ENCODE measurements around the gene PILRA.
A peak's percentile ranks its signal among the peaks of the same experiment; 100 is the strongest.
"Not testable (repeated sequence)": the region's sequence is repeated elsewhere in the genome, so short reads cannot be mapped to it uniquely, and the experiment has no call there.

The PILRA gene

DNA sequence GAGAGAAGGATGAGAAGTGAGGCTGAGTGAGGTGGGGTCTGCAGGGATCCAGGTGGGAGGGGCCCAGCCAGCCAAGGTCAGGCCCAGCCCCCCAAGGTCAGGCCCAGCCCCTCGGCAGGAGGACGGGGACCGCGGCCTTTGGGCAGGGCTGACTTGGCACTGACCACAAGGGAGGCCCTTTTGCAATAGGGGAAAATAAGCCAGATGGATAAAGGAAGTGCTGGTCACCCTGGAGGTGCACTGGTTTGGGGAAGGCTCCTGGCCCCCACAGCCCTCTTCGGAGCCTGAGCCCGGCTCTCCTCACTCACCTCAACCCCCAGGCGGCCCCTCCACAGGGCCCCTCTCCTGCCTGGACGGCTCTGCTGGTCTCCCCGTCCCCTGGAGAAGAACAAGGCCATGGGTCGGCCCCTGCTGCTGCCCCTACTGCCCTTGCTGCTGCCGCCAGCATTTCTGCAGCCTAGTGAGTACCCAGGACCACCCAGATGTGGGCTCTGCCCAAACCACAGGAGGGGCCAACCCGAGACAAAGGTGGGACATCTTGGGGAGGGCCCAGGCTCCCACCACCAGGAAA, at the start of gene PILRA:
TSS of gene PILRA (plus strand) at position 227 of the 571 bp plus-strand sequence. CDS start at position 397, 170 bp downstream.
- DNase-seq = no peak

DNA sequence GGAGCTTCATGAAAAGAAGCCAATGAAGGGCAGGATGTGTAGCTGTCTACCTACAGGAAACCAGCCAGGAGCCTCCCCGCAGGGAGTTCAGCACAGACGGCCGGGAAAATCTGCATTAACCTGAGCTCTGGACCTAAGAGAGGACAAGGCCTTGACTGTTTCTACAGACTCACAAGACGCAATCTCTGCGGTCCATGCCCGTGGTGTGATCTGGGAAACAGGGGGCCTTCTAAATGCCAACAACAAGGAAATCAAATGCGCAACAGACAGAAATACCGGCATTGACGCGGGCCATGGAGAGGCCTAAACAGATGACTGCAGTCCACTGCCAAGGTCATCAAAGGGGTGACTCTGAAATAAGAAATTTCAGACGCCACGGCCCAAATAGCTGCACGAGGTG, 49.1 kb upstream of the PILRA start:
- DNase-seq = not testable (repeated sequence)

DNA sequence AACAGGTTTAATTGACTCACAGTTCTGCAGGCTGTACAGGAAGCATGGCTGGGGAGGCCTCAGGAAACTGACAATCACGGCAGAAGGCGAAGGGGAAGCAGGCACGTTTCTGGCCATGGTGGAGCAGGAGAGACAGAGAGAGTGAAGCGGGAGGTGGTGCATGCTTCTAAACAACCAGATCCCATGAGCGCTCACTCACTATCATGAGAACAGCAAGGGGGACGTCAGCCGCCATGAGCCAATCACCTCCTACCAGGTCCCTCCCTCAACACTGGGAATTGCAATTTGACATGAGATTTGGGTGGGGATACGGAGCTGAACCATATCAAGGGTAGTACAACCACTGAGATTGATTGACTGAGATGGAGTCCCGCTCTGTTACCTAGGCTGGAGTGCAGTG, 47.6 kb upstream of the PILRA start:
- not testable (repeated sequence) for DNase-seq

DNA sequence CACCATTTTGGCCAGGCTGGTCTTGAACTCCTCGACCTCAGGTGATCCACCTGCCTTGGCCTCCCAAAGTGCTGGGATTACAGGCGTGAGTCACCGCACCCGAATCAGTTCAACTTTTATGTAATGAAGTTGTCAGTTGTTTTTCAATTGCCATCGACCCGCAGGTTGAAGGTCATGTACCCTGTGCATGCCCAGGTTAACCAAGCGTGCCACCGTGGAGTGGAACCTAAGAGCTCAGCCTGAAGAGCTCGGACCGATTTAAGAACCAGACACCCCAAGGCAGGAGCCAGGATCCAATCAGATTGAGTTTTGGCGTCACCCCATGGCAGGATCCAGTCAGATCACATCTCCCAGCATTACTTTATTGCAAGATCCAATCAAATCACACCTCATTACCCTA, 46.4 kb upstream of the PILRA start:
- DNase-seq = not testable (repeated sequence)

DNA sequence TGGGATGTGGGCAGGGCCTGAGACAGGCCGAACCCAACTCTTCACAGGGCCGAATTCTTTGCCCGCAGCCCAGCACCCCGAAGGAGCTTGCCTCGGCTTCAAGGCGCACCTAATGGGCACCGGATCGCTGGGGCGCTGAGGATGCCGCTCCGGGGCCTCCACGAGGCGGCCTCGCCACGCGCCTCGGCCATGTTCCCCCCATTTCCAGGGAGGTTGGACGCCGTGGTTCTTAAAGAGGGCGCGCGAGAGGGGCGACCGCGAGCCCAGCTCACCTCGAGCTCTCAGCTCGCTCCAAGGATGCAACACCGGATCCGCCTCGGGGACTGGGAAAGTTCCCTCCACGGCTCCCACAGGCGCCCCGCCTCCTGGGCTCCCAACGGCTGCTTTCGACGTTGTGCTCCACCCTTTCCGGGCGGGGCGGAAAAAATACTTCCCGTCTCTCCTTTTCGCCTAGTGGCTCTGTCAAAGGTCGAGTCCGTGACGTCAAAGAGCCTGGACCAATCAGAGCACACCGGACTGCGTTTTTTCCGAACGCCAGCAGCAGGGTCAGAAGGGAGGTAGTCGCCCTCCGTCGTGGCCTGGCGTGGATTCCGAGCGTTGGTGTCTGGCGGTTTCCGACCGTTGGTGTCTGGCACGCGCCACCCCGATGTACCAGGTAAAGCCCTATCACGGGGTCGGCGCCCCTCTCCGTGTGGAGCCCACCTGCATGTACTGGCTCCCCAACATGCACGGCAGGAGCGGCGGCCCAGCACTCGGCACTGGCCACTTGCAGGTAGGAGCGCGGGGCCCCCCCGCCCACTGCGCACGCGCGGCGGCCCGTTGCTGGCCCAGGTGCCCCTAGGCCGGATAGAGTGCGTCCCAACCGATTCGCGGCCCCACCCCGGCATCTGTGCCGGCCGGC, 37.5 kb upstream of the PILRA start:
- DNase-seq = peak; percentile 91

DNA sequence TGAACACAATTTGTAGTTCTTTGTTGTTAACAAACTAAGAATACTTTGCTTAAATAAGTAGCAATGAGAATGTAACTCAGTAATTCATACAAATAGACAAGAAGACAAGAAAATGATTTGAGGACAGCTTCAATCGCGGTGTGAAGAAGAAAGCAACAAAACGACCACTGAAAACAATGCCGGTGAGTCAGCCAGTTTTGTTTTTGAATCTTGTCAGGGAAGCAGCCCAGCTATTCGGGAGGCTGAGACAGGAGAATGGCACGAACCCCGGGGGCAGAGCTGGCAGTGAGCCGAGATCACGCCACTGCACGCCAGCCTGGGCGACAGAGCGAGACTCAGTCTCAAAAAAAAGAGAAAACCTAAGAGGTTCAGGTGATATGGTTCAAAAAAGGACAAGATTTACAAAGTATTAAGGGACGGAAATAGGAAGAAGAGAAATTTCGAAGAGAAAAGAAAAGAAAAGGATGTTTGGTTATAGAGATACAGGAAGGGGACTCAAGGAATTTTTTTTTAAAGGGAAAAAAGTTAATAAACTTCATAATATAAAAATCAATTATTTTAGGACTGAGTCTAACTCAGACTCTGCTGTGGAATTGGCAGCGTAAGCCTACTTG, 35.1 kb upstream of the PILRA start:
- DNase-seq = not testable (repeated sequence)

DNA sequence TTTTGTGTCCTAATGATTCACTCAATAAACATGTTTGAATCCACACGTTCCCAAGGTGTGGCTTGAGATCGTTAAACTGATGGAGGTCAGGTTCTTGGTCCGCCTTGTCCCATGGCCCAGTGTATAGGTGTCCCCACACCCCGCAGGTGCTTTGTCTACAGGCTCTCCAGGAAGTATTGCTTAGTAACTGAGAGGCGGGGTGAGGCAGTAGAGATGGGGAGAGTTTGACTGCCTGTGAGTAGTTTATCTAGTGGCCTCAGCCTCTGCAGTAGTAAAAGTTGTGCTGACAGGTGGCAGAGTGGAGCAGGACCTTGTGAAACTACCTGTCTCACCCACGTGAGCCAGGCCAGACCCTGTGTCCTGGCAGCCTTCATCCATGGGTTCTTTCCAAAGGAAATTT, 32.0 kb upstream of the PILRA start:
- not testable (repeated sequence) for DNase-seq

DNA sequence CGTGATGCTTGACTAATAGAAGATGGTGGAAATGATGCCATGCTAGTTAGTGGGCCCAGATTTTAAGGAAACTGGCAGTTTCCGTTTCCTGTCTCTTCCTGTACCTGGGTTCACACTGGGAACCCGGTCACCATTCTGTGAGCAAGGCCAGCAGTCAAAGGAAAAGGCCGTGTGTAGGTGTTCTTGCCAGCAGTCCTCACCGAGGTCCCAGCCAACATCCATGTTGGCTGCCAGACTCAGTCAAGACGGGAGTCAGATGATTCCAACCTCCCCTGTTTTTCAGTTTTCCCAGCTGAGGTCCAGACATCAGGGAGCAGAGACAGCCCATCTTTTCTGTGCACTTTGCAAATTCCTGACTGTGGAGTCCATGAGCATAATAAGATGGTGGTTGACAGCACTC, 30.5 kb upstream of the PILRA start:
- no peak for DNase-seq

DNA sequence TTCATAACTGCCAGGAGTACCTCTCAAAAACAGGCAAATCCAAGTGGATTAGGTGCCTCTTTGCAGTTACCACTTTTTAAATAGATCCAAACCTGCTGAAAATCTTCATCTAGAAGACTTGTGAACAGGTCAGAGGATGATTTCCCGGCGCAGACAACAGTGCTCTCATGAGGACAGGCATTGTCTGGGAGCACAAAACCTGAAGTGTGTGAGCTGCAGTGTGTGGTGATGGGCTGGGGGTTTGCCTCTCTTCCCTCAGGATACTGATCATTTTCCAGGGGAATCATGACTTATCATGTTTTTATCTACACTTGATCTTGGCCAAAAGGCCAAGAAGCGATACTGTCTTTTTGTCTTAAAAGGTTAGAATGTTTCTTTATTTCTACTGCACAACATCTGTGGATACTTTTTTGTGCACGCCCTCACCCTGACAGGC, 29.1 kb upstream of the PILRA start:
- DNase-seq = not testable (repeated sequence)

DNA sequence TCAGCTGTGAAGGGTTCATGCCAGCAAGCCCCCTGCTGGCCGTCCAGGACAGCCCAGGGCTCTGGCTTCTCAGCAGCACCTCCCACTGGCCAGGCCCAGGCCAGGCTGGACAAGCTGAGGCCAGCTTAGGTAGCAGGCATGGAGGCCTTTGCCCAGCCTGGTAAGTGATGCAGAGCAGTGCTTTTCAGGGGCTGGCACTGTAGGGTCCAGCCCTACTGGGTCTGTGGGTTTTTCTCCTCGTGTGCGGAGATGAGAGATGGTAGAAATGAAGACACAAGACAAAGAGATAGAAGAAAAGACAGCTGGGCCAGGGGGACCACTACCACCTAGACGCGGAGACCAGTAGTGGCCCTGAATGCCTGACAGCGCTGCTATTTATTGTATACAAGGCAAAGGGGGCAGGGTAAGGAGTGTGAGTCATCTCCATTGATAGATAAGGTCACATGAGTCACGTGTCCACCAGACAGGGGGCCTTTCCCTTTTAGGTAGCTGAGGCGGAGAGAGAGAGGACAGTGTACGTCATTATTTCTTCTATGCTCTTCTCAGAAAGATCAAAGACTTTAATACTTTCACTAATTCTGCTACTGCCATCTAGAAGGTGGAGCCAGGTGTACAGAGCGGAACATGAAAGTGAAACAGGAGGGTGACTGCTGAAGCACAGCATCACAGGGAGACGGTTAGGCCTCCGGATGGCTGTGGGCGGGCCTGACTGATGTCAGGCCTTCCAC, 28.6 kb upstream of the PILRA start:
- DNase-seq = not testable (repeated sequence)

DNA sequence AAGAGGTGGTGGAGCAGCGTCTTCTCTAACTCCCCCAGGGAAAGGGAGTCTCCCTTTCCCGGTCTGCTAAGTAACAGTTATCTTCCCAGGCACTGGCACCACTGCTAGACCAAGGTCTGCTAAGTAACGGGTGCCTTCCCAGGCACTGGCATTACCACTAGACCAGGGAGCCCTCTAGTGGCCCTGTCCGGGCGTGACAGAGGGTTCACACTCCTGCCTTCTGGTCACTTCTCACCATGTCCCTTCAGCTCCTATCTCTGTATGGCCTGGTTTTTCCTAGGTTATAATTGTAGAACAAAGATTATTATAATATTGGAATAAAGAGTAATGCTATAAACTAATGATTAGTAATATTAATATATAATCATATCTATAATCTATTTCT, 28.0 kb upstream of the PILRA start:
- not testable (repeated sequence) for DNase-seq

DNA sequence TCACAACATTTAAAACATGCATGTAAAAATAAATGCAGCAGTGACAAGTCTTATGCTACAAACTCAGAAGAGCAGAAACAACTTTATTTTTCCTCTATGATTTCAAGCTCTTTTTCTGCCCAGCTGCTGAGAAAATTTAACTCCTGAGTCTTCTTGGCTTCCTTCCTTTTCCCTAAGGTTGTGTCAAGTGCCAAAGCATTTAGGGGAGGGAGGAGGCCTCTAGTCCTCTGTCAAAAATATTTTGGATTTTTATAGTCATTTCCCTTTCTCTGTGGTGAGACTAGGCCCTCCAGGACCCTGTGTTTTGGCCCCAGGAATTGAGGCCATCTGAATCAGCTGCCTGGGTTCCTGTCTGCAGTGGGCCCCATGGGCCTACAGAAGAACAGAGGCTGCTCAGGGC, 26.4 kb upstream of the PILRA start:
- DNase-seq = no peak

DNA sequence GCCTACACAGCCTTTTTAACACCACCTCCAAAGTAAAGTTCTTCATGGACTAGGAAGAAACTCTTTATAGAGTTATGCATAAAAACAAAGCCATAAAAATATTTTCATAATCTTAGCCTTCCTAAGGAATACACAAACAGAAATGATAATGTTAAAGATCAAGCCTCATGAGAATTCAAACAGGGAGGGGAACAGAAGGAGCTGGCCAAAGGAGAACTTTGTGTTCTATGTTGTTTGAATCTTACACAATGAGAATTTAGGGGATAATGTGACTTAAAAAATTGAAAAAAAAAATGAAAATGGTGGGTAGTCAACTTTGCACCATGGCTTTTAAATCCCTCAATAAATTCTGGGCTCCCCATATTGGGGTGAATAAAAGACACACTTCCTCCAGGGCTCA, 24.5 kb upstream of the PILRA start:
- no peak for DNase-seq

DNA sequence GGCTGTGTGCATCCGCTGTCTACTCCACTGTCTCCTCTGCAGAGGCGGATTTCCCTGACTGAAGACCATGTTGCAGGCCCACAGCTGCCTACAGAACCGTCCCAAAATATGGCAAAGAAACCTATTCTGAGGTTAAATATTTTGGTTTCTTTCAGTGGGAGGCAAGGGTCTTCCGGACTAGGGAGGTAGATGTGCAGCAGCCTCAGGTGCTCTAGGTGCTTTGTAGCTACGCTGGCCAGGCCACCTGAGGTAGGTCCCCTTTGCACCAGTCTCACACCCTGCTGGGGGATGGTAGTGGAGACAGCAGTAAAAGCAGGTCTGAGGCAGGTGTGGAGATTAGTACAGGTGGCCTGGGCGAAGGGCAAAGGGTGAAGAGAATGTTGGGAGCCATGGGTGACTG, 23.5 kb upstream of the PILRA start:
- no peak for DNase-seq

DNA sequence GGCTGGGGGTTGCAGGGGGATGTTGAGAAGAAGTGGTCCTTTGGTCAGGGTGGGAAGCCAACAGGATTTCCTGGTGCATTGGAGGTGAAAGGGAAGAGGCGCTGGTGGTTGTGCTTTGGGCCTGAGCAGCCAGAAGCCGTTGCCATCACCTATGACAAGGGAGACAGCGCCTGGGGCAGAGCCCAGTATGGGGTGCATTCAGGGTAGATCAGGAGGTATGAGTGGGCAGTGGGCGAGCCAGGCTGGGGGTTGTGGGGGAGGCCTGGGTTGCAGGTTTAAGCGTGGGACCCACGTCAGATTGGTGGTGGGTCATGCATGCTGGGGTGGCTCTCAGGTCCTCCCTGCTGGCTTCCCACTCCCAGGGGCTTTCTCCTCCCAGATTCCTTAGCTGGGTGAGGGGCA, 21.6 kb upstream of the PILRA start:
- no peak for DNase-seq

DNA sequence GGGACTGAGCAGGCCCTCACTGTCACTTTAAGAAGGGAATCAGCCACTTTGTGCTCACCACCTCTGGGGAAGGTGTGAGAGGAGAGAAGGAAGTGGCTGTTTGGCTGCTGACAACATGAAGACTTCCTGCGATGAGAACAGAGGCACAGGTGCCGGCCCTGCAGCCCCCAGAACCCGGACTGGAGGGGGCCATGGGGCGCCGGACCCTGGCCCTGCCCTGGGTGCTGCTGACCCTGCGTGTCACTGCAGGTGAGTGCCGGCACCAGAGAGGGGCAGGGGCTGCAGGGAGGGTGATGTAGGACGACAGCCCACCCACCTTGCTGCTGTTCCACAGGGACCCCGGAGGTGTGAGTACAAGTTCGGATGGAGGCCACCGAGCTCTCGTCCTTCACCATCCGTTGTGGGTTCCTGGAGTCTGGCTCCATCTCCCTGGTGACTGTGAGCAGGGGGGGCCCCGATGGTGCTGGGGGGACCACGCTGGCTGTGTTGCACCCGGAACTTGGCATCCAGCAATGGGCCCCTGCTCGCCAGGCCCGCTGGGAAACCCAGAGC, 21.0 kb upstream of the PILRA start:
- DNase-seq = not testable (repeated sequence)

DNA sequence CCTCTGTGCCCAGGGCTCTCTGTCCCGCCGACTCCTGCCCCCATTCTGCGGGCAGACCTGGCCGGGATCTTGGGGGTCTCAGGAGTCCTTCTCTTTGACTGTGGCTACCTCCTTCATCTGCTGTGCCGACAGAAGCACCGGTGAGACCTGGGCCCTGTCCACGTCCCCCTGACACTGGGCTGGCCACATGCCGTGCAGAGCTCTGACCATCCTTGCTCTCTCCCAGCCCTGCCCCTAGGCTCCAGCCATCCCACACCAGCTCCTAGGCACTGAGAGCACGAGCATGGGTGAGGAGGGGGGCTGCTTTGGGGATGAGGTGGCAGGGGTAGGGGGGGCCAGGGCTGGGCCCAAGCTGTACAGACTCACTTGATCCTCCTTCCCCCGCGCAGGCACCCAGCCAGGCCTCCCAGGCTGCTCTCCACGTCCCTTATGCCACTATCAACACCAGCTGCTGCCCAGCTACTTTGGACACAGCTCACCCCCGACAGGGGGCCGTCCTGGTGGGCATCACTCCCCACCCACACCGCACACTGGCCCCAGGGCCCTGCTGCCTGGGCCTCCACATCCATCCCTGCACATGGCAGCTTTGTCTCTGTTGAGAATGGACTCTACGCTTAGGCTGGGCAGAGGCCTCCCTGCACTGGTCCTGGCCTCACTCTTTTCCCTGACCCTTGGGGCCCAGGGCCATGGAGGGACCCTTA, 20.2 kb upstream of the PILRA start:
- no peak for DNase-seq

DNA sequence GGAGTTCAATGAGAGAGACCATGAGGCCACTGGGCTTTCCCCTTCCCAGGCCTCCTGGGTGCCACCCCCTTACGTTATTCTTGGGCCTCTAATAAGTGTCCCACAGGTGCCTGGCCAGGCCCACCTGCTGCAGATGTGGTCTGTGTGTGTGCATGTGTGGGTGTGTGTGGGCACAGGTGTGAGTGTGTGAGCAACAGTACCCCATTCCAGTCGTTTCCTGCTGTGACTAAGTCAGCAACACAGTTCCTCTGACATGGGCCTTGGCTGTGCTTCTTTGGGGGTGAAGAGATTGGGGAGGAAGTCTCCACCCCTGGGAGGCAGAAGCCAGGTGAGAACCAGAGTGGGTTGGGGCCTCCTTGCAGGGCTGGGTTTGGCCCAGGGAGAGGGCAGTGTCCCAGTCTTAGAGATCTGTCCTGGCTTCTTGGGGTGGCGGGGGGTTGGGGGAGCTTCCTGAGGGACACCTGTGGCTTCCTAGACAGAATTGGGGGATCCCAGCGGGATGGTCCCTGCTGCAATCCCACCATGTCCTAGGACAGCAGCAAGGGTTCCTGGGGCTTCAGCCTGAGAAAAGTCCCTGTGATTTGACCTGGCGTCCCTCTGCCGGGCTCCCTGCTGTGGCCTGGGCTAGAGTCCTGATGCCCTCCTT, 19.5 kb upstream of the PILRA start:
- no peak for DNase-seq

DNA sequence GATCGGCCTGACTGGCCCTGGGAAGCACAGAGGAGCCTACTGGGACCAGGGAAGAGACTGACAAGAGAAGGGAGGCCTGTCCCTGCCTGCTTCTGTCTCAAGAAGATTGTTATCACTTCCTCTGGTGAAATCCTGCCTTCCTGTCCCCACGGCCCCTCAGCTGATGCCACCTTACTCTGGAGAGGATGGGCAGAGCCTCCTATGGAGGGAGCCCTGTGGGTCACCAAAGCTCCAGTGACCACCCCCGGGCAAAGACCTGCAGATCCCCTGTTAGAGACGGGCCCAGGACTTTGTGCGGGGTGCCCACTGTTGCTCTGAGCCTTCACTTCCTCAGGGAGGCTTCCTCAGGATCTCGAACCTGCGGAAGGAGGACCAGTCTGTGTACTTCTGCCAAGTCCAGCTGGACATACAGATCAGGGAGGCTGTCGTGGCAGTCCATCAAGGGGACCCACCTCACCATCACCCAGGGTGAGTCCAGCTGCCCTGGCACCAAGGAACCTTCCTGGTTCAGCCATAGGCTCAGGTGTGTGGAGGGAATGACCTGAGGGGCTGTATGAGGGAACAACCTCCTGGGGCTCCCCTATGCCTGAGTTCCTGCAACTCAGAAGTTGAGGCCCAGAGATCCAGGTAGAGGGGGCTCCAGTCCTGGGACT, 16.7 kb upstream of the PILRA start:
- DNase-seq = no peak

DNA sequence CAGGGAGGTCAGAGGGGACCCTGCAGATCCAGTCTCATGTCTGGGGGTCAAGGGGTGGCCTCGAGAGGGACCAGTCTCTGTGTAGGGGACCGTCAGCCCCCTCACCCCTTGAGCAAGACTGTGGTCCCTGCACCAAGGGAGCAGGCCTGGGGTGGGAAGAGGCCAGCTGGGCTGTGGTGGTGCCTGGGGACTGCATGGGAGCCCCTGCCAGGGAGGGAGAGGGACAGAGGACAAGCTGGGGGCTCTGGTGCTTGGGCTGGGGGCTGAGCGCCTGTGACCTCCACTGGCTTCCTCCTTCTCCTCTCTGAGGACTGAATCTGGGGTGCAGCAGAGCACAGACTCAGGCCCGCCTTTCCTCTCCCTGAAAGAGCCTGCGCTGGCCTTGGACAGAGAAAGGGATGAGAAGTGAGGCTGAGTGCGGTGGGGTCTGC, 16.1 kb upstream of the PILRA start:
- no peak for DNase-seq
